RWPE2 (cell line): Measurements from ENCODE around the gene DHDDS.

ENCODE experiments used
- ATAC-seq: fragments of 200-7000 bp; cut with Tn5 transposase; 3 replicates; pipeline ENCODE4 v1.9.1; 2021; ENCODE audit warnings: low read depth
- DNase-seq: peaks from one replicate; pipeline ENCODE4 v3.0.0-alpha.2; 2020; ENCODE audit warnings: low spot score
- H3K27ac ChIP-seq: fragments of 450-650 bp; 2 replicates; pipeline ENCODE4 v1.5.1; 2017; ENCODE audit warnings: mild to moderate bottlenecking; ENCODE audit not compliant: poor library complexity, severe bottlenecking
- H3K27me3 ChIP-seq: fragments of 250-450 bp; sonication (Bioruptor Pico); 2 replicates; pipeline ENCODE4 v1.5.1; 2021; ENCODE audit warnings: mild to moderate bottlenecking, moderate library complexity; ENCODE audit not compliant: insufficient read depth, poor library complexity, severe bottlenecking
- H3K36me3 ChIP-seq: fragments of 250-450 bp; sonication (Bioruptor Pico); 2 replicates; pipeline ENCODE4 v1.5.1; 2020; ENCODE audit warnings: low read depth, mild to moderate bottlenecking, moderate library complexity
- H3K4me1 ChIP-seq: fragments of 250-450 bp; sonication (Bioruptor Pico); 2 replicates; pipeline ENCODE4 v1.5.1; 2021; ENCODE audit warnings: mild to moderate bottlenecking, moderate library complexity; ENCODE audit not compliant: insufficient read depth, poor library complexity, severe bottlenecking
- H3K4me3 ChIP-seq: fragments of 250-450 bp; sonication (Bioruptor Pico); 2 replicates; pipeline ENCODE4 v1.5.1; 2021; ENCODE audit warnings: mild to moderate bottlenecking, moderate library complexity; ENCODE audit not compliant: severe bottlenecking
- H3K9me3 ChIP-seq: fragments of 250-450 bp; sonication (Bioruptor Pico); 2 replicates; pipeline ENCODE4 v1.5.1; 2021; ENCODE audit warnings: mild to moderate bottlenecking, moderate library complexity; ENCODE audit not compliant: severe bottlenecking
- TF ChIP-seq, protein P1 (sequence below): fragments of 450-650 bp; IDR thresholded peaks from one replicate; pipeline ENCODE4 v1.5.1; 2017; ENCODE audit warnings: mild to moderate bottlenecking, moderate library complexity; ENCODE audit not compliant: poor library complexity, severe bottlenecking

DHDDS gene

DNA sequence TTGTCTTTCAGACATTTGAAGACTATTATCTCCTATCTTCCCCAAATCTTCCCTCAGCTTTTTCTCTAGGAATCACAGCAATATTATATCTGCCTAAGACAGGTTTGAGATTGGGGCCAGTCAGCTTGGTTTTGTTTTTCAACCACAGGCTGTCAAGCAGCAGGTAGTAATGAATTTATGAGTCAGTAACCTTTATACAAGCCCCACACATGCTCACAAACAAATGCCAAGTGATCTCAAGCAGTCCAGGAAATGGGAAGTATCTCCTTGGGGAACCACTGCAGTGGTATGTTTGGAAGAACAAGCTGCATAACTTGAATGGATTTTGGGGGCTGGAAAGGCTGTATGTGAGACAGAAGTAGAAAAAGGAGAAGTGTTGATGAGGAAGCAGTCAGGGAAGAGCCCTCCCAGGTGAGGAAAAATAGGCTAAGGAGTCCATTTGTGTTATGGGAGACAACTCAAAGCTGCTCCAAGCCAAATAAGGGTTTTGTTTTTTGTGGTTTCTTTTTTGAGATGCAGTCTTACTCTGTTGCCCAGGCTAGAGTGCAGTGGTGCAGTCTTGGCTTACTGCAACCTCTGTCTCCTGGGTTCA is 2.1 kb downstream of the DHDDS start:
- ATAC-seq: no peak
- H3K4me3 ChIP-seq: no peak overlapping the region
- TF ChIP-seq, protein P1, sequence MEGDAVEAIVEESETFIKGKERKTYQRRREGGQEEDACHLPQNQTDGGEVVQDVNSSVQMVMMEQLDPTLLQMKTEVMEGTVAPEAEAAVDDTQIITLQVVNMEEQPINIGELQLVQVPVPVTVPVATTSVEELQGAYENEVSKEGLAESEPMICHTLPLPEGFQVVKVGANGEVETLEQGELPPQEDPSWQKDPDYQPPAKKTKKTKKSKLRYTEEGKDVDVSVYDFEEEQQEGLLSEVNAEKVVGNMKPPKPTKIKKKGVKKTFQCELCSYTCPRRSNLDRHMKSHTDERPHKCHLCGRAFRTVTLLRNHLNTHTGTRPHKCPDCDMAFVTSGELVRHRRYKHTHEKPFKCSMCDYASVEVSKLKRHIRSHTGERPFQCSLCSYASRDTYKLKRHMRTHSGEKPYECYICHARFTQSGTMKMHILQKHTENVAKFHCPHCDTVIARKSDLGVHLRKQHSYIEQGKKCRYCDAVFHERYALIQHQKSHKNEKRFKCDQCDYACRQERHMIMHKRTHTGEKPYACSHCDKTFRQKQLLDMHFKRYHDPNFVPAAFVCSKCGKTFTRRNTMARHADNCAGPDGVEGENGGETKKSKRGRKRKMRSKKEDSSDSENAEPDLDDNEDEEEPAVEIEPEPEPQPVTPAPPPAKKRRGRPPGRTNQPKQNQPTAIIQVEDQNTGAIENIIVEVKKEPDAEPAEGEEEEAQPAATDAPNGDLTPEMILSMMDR: no peak
- no peak overlapping the region for H3K27ac ChIP-seq
- peaks cover 47% of the 10 kb centered on the region for H3K36me3 ChIP-seq
- H3K4me1 ChIP-seq: peaks cover 5% of the 10 kb centered on the region
- no peaks in the 10 kb centered on the region for H3K9me3 ChIP-seq
- no peak for DNase-seq
- no peaks in the 10 kb centered on the region for H3K27me3 ChIP-seq

DNA sequence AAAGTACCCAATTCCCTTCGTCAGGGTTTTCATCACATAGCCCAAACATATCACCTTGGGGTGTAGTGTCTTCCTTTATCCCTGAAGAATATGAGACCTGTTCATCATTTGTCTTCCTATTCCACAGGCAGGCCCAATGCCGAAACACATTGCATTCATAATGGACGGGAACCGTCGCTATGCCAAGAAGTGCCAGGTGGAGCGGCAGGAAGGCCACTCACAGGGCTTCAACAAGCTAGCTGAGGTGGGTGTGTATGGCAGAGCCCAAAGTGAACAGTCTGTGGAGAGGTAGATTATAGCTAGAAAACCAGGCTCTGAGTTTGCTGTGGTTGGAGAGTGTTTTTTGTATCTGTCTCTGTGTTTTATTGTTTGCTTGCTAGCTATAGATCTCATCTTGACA is 5.9 kb downstream of the DHDDS start:
- H3K9me3 ChIP-seq: no peaks in the 10 kb centered on the region
- H3K27ac ChIP-seq: no peak overlapping the region
- H3K36me3 ChIP-seq: peaks cover 77% of the 10 kb centered on the region
- no peaks in the 10 kb centered on the region for H3K27me3 ChIP-seq
- TF ChIP-seq, protein P1: no peak
- ATAC-seq (no peak), DNase-seq (no peak)
- no peak overlapping the region for H3K4me3 ChIP-seq
- no peaks in the 10 kb centered on the region for H3K4me1 ChIP-seq

DNA sequence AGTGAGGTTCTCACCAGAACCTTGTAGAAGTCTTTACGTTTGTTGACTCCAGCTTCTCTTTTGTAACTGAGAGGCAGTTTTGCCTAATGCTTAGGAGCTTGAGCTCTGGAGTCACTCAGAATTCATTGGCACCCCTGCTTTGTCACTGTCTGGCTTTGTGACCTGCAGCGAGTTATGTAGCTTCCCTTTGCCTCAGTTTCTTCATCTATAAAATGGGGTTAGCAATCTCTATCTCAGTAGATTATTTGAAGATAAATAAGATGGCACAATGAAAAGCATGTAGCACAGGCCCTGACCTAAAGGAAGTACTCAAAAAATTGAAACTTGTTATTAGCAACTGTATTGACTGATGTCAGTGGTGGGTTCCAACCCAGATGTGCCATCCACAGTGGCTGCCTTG is 8.1 kb downstream of the DHDDS start:
- no peaks in the 10 kb centered on the region for H3K27me3 ChIP-seq
- H3K9me3 ChIP-seq: no peaks in the 10 kb centered on the region
- TF ChIP-seq, protein P1: no peak
- no peak overlapping the region for H3K4me3 ChIP-seq
- no peak overlapping the region for H3K27ac ChIP-seq
- H3K4me1 ChIP-seq: no peaks in the 10 kb centered on the region
- ATAC-seq (no peak), DNase-seq (no peak)
- H3K36me3 ChIP-seq: peaks cover 87% of the 10 kb centered on the region

DNA sequence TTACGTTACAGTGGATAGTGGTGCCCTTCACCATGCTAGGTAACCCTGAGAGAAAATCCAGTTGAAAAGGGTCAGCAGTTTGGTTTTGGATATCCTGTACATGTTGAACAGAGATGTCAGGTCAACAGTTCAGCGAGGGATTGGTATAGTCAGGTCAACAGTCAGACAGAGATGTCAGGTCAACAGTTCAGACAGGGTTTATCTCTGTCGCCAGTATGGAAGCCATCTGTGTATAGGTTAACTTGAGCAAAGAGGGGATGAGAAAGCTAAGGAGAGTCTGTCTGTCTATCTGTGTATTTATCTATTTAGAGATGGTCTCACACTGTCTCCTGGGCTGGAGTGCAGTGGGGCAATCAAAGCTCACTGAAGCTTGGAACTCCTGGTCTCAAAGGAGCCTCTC is 17.7 kb downstream of the DHDDS start:
- TF ChIP-seq, protein P1: no peak
- DNase-seq: no peak
- Histone ChIP-seq H3K9me3 (no peaks in the 10 kb centered on the region), H3K4me3 (no peak overlapping the region), H3K27ac (no peak overlapping the region), H3K27me3 (no peaks in the 10 kb centered on the region), H3K36me3 (peaks cover 52% of the 10 kb centered on the region), H3K4me1 (no peaks in the 10 kb centered on the region)
- ATAC-seq: no peak

DNA sequence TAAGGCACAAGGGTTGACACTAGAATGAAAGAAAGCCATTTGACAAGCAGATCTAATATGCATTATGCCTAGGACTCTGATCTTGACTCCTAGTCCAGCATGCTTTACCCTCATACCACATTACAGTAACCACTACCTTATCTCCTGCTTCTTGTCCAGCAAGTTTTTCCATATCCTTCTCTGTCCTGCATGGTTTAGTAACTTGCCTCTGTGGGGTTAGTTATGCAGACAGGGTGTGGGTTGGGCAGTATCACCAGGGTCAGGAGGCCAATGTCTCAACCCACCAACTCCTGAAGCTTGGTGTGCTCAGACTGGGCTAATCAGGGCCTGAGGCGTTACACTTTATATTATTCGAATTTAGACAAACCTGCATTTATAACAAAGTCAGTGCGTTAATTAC is 18.8 kb downstream of the DHDDS start:
- H3K36me3 ChIP-seq: peaks cover 50% of the 10 kb centered on the region
- DNase-seq (no peak), ATAC-seq (no peak)
- H3K4me3 ChIP-seq: no peak overlapping the region
- H3K9me3 ChIP-seq: no peaks in the 10 kb centered on the region
- no peaks in the 10 kb centered on the region for H3K27me3 ChIP-seq
- H3K27ac ChIP-seq: no peak overlapping the region
- TF ChIP-seq, protein P1: no peak
- no peaks in the 10 kb centered on the region for H3K4me1 ChIP-seq
